Activated CD4-positive, alpha-beta T cell treated with anti-CD3 and anti-CD28 coated beads, Interleukin-2, amount 50 U/mL, for 24 hours (primary cell): ENCODE data around the gene UBTFL1.
"Not testable (repeated sequence)": the region's sequence is repeated elsewhere in the genome, so short reads cannot be mapped to it uniquely, and the experiment has no call there.

Source experiments
- DNase-seq, 2 donors: peaks; one replicate each; pipeline ENCODE4 v3.0.0-alpha.2; 2020; ENCODE audit warnings: low read depth in 1 of 2, low spot score in 1 of 2

The UBTFL1 gene

GRCh38 chr11:90085650-90086049, at the start of gene UBTFL1:
Gene UBTFL1, plus strand, starts transcription at chr11:90085950. Its CDS starts 0 bp downstream, at chr11:90085950.
- not testable (repeated sequence) for DNase-seq

DNA sequence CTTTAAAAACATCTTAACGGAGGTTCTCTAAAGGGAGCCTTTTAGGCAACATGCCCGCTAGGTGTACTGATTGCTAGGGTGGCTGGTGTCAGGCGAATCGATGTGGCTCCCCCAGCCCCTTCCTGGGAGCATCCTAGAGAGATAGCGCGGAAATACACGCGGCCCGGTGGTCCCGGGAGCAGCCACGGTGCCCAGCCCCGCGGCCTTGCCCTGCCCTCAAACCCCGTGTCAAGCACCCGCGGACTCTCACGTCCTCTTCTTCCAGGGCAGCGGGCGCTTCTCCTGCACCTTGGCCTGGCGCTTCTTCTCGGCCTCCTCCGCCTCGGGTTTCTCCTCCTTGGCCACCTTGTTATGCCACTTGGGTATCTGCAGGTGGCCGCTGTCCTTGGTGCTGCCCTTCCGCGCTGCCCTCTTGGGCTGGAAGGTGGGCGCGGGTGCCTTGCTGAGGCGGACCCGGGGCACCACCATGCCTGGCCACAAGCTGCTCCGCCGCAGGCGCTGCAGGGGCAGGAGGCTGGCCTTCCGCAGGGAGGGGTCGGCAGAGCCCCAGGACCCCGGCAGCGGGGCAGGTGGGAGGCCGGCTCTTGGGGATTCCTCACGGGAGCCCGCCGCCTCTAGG, 34.0 kb upstream of the UBTFL1 start:
- DNase-seq: not testable (repeated sequence)

GRCh38 chr11:90052311-90052710, 33.4 kb upstream of the UBTFL1 start:
- DNase-seq: not testable (repeated sequence)

DNA sequence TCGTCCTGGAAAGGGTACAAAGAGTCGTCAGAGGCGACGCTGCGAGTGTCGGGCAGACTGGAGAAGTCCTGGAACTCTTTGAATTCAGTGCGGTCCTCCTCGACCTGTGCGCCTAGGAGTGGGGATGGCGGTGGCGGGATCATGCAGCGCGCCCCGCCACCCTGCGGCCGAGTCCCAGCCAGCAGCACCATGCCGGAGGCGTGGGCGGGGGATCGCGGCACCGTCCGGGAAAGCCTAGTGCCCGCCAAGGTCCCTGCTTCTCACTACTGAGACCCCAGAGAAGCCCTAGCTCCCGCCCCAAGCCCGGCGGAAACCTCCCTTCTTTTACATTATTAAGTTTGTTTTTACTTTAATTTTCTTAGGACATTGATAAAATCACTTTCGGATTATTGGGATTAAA, 32.2 kb upstream of the UBTFL1 start:
- not testable (repeated sequence) for DNase-seq

GRCh38 chr11:90088731-90089130, 3.0 kb downstream of the UBTFL1 start:
- not testable (repeated sequence) for DNase-seq

DNA sequence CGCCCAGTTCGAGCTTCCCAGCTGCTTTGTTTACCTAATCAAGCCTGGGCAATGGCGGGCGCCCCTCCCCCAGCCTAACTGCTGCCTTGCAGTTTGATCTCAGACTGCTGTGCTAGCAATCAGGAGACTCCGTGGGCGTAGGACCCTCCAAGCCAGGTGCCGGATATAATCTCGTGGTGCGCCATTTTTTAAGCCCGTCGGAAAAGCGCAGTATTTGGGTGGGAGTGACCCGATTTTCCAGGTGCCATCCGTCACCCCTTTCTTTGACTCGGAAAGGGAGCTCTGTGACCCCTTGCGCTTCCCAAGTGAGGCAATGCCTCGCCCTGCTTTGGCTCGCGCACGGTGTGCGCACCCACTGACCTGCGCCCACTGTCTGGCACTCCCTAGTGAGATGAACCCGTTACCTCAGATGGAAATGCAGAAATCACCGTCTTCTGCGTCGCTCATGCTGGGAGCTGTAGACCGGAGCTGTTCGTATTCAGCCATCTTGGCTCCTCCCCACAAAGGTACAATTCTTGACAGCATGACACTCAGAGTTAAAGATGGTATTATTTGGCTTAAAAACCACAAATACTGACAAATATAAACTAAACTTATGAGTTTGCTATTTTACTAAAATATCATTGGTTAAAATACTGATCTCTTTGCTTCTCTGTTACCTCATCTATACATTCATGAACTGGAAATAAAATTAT, 9.6 kb downstream of the UBTFL1 start:
- not testable (repeated sequence) for DNase-seq

- not testable (repeated sequence) for DNase-seq
Observed at GRCh38 chr11:90098261-90098660, 12.5 kb downstream of the UBTFL1 start.

- DNase-seq: no peak
Observed at GRCh38 chr11:90100431-90100830, 14.7 kb downstream of the UBTFL1 start.

- no peak for DNase-seq
Observed at GRCh38 chr11:90113541-90113940, 27.8 kb downstream of the UBTFL1 start.

DNA sequence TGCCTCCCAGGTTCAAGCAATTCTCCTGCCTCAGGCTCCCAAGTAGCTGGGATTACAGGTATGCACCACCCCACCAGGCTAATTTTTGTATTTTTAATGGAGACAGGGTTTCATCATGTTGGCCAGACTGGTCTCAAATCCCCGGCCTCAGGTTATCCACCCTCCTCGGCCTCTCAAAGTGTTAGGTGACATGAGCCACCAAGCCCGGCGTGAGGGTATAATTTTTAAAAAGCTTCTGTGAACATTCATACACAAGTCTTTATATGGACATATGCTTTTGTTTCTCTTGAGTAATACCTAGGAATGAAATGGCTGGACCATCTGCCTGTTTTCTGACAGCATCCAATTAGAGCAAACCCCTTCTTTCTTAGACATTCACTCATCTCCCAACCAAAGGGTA, 34.4 kb downstream of the UBTFL1 start:
- no peak for DNase-seq

GRCh38 chr11:90124371-90124770, 38.6 kb downstream of the UBTFL1 start:
- DNase-seq: no peak

DNA sequence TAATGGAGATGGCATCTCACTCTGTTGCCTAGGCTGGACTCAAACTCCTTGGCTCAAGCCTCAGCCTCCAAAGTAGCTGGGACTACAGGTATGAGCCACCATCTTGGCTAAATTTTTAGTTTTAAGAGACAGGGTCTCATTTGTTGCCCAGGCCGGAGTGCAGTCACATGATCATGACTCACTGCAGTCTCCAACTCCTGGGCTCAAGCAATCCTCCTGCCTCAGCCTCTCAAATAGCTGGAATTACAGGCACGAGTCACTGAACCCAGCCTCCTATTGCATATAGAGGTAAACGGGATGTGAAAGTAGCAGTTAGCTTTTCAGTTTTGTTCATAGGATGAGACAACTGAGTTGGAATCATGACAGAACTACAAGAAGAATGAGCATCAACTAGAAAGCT, 39.2 kb downstream of the UBTFL1 start:
- DNase-seq: no peak

DNA sequence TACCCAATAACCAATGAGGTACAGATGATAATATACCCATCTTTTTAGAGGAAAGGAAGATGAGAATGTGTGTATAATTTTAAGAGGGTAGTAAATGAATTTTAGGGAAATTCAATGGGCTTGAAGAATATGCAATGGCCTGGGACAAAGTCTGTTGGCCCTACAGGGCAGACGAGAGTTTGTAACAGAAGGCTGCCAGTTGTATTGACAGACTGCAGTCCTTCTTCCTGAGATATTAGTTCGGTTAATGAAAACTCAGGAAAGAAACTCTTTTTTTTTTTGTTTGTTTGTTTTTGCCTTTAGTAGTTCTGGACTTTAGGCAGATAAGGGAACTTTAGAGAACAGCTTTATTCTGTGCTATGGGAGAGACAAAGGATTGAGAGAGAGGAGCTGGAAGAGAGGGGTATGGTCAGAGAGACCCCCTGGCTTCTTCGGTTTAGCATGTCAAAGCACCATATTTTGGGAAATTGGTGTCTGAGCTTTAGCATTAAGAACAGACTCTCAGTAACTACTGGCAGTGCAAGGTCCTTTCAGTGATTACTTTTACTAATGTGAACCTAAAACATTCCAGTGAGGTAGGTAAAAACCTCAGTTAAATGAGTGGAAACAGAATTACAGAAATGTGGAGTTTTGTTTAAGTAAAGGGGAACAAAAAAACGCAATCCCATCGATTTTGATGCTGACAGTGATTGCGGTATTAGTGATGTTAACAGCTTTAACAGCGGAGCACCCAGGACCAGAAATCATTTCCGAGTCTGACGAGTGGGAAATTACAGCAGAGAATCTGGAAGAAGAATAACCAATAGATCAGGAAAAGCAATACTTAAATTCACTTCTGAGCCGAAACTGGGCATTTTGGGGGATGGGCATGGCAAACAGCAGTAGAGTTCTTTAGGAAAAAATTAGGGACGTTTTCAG, 48.1 kb downstream of the UBTFL1 start:
- no peak for DNase-seq

DNA sequence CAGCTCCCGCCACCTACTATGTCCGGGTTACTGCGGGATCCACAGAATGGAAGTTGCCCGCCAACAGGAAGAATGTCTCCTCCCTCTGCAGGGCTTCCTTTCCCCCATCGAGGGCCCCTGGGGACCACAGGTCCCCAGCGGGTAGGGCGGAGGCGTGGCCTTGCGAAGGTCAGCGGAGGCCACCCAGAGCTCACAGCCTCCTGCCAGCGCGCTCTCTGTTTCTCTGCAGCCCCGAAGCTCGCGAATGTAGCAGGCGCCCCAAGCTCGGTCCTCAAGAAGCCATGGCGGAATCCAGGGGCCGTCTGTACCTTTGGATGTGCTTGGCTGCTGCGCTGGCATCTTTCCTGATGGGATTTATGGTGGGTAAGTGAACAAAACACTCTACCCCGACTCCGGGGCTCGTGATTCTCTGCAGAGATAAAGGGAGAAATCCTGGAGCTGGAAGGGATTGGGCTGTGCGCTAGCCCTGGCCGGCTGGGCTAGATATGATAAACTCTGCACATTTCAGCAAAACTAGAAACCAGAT, 48.8 kb downstream of the UBTFL1 start, which contains the start of gene NAALAD2:
TSS of gene NAALAD2 (plus strand) at position 186 of the 526 bp plus-strand sequence. CDS start at position 282, 96 bp downstream.
- DNase-seq: no peak

GRCh38 chr11:90135016-90135415, 49.3 kb downstream of the UBTFL1 start:
- no peak for DNase-seq
